GOT3 (cell line): ENCODE measurements around the gene OR7E24.
"Not testable (repeated sequence)": the region's sequence is repeated elsewhere in the genome, so short reads cannot be mapped to it uniquely, and the experiment has no call there.

Experiments used
- DNase-seq: peaks from one replicate; lab custom pipeline; 2025; ENCODE audit warnings: mixed read lengths; lab: John Stamatoyannopoulos, UW

The OR7E24 gene

GRCh38 chr19:9250630-9251029 lies at the start of gene OR7E24:
OR7E24 (plus strand) TSS chr19:9250930; CDS start chr19:9251044, 114 bp downstream.
- DNase-seq: no peak

- peak; percentile 4 for DNase-seq
Measured at GRCh38 chr19:9205501-9206113, 45.1 kb upstream of the OR7E24 start.

GRCh38 chr19:9219489-9219888 lies 31.2 kb upstream of the OR7E24 start, which contains the start of gene OR7D4:
OR7D4 (minus strand) TSS chr19:9219589; CDS start chr19:9214837, 4,752 bp downstream.
- no peak for DNase-seq

- DNase-seq: no peak
Measured at GRCh38 chr19:9251236-9251635, 506 bp downstream of the OR7E24 start.

GRCh38 chr19:9283485-9283884 lies 32.8 kb downstream of the OR7E24 start:
- DNase-seq: not testable (repeated sequence)

- no peak for DNase-seq
Measured at GRCh38 chr19:9289231-9289884, 38.6 kb downstream of the OR7E24 start.

GRCh38 chr19:9295411-9295849 lies 44.7 kb downstream of the OR7E24 start:
- no peak for DNase-seq

- no peak for DNase-seq
Measured at GRCh38 chr19:9296336-9296735, 45.6 kb downstream of the OR7E24 start.
